C4-2B (cell line): ENCODE measurements around the gene COPG2.

Experiments used
- ZFX ChIP-seq: fragments of 450-650 bp; IDR thresholded peaks from 2 replicates; pipeline ENCODE4 v1.6.1; 2017
- TF ChIP-seq, protein P1 (sequence below): fragments of 450-650 bp; conservative IDR thresholded peaks from 2 replicates; pipeline ENCODE4 v1.5.1; 2017; ENCODE audit warnings: mild to moderate bottlenecking

DNA sequence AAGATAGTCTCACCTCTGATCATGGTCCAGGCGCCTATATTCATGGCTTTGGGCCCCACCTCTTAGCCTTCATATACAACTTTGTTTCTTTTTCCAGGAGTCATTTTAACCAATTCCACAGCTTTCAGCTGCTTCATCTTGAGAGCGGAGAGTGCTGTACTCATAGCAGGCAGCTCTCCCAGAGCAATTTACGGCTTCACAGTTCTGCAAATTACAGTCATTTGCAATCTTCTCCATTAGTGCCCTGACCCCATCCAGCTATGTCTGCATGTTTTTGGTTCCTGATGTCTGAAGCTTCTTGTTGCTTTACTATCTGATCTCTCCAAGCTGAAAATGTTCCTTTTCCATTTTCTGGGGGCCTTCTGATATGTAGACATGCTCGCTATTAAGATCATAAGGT lies 194.7 kb downstream of the COPG2 start:
- TF ChIP-seq, protein P1, sequence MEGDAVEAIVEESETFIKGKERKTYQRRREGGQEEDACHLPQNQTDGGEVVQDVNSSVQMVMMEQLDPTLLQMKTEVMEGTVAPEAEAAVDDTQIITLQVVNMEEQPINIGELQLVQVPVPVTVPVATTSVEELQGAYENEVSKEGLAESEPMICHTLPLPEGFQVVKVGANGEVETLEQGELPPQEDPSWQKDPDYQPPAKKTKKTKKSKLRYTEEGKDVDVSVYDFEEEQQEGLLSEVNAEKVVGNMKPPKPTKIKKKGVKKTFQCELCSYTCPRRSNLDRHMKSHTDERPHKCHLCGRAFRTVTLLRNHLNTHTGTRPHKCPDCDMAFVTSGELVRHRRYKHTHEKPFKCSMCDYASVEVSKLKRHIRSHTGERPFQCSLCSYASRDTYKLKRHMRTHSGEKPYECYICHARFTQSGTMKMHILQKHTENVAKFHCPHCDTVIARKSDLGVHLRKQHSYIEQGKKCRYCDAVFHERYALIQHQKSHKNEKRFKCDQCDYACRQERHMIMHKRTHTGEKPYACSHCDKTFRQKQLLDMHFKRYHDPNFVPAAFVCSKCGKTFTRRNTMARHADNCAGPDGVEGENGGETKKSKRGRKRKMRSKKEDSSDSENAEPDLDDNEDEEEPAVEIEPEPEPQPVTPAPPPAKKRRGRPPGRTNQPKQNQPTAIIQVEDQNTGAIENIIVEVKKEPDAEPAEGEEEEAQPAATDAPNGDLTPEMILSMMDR, result no peak
- no peak for TF ChIP-seq ZFX
